Smooth muscle cell (in vitro differentiated cells): Measurements from ENCODE around the gene GMPR. TPM values are rescaled to one million over a fixed set of nuclear protein-coding genes. Genes with fewer than 3 reads are reported as not detected.

ENCODE experiments used
- DNase-seq: peaks from one replicate; lab custom pipeline; 2025; ENCODE audit not compliant: unreplicated experiment; lab: John Stamatoyannopoulos, UW
- H2AFZ ChIP-seq: fragments of 200-600 bp; sonication (generic); 2 replicates; pipeline ENCODE4 v1.6.0; 2016; ENCODE audit warnings: antibody characterized with exemption, low read depth, mild to moderate bottlenecking
- H3F3A ChIP-seq: fragments of 200-600 bp; sonication (generic); 2 replicates; pipeline ENCODE4 v1.6.0; 2017; ENCODE audit warnings: antibody characterized with exemption, low read depth
- H3K27ac ChIP-seq: fragments of 200-600 bp; sonication (generic); 2 replicates; pipeline ENCODE4 v1.5.1; 2016; ENCODE audit warnings: low read depth, mild to moderate bottlenecking
- H3K27me3 ChIP-seq: fragments of 200-600 bp; sonication (generic); 2 replicates; pipeline ENCODE4 v1.6.1; 2016; ENCODE audit warnings: low read depth, mild to moderate bottlenecking
- H3K36me3 ChIP-seq: fragments of 200-600 bp; sonication (generic); 2 replicates; pipeline ENCODE4 v1.5.1; 2016; ENCODE audit warnings: low read depth
- H3K4me1 ChIP-seq: fragments of 200-600 bp; sonication (generic); 2 replicates; pipeline ENCODE4 v1.5.1; 2016; ENCODE audit warnings: low read depth
- H3K4me2 ChIP-seq: fragments of 200-600 bp; sonication (generic); 2 replicates; pipeline ENCODE4 v1.6.0; 2016; ENCODE audit warnings: mild to moderate bottlenecking
- H3K4me3 ChIP-seq: fragments of 200-600 bp; sonication (generic); 2 replicates; pipeline ENCODE4 v1.5.1; 2016; ENCODE audit warnings: mild to moderate bottlenecking
- H3K79me2 ChIP-seq: fragments of 200-600 bp; sonication (generic); 2 replicates; pipeline ENCODE4 v1.6.0; 2016; ENCODE audit warnings: low read depth, mild to moderate bottlenecking
- H3K9ac ChIP-seq: fragments of 200-600 bp; sonication (generic); 2 replicates; pipeline ENCODE4 v1.6.0; 2016; ENCODE audit warnings: low read depth
- H3K9me3 ChIP-seq: fragments of 200-600 bp; sonication (generic); replicated peaks from 2 replicates; pipeline ENCODE4 v1.5.1; 2016; ENCODE audit warnings: low read depth
- H4K20me1 ChIP-seq: fragments of 200-600 bp; sonication (generic); 2 replicates; pipeline ENCODE4 v1.6.0; 2016; ENCODE audit warnings: low read depth
- WGBS: methylation state at CpG from one replicate; pipeline ENCODE4 v1.1.7; 2016; ENCODE audit warnings: low lambda C conversion rate; 5-methylcytosine and 5-hydroxymethylcytosine counted together
- polyA plus RNA-seq: library from polyadenylated mRNA; unstranded; fragments of >200 nt; fragmentation: Nextera tagmentation; extraction: Ambion mirVana; gene quantifications from 2 replicates; pipeline ENCODE4 v1.2.1, GENCODE V29; 2016
- total RNA-seq: library from RNA; depleted of rRNA; stranded (reverse); fragments of >200 nt; gene quantifications from 2 replicates; pipeline ENCODE4 v1.2.3, GENCODE V29; 2014
- TF ChIP-seq, protein P1 (sequence below): fragments of 200-600 bp; sonication (generic); IDR thresholded peaks from 2 replicates; pipeline ENCODE4 v1.5.1; 2017; ENCODE audit warnings: borderline replicate concordance, mild to moderate bottlenecking, antibody characterized with exemption; ENCODE audit not compliant: insufficient read depth, poor library complexity, severe bottlenecking

GMPR gene
- total and polyA plus RNA-seq, 2 experiments from 2014 or later, result 0.74 to 1.3 TPM

DNA sequence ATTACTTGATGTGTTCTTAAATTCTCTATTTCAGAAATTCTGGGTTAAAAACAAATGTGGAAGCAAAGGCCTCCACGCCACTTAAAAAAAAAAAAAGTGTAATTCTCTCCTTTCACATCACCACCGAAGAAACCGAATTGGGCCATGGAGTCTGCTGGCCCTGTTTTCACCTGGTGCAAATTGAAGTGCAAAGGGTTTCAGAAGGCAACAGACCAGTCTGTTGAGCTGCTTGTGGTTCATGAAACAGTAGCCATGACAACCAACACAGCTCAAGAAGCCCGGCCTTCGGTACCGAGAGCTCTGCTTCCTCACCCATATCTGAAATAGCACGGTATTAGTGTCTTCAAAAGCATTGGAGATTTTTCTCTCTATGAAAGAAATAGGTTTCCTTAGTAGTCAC, 63.1 kb downstream of the GMPR start:
- no peaks in the 10 kb centered on the region for H3F3A ChIP-seq
- no peaks in the 10 kb centered on the region for H3K36me3 ChIP-seq
- H3K79me2 ChIP-seq, result no peaks in the 10 kb centered on the region
- no peak overlapping the region for H3K4me2 ChIP-seq
- no peaks in the 10 kb centered on the region for H3K4me1 ChIP-seq
- H3K27me3 ChIP-seq, result no peaks in the 10 kb centered on the region
- DNase-seq, result no peak
- no peaks in the 10 kb centered on the region for H3K9me3 ChIP-seq
- H3K27ac ChIP-seq, result no peak overlapping the region
- H3K4me3 ChIP-seq, result no peak overlapping the region
- peaks cover 12% of the 10 kb centered on the region for H4K20me1 ChIP-seq
- WGBS, result 91% methylated on average over 7 of the region's 7 CpGs
- H3K9ac ChIP-seq, result no peak overlapping the region
- no peak overlapping the region for H2AFZ ChIP-seq
- TF ChIP-seq, protein P1, sequence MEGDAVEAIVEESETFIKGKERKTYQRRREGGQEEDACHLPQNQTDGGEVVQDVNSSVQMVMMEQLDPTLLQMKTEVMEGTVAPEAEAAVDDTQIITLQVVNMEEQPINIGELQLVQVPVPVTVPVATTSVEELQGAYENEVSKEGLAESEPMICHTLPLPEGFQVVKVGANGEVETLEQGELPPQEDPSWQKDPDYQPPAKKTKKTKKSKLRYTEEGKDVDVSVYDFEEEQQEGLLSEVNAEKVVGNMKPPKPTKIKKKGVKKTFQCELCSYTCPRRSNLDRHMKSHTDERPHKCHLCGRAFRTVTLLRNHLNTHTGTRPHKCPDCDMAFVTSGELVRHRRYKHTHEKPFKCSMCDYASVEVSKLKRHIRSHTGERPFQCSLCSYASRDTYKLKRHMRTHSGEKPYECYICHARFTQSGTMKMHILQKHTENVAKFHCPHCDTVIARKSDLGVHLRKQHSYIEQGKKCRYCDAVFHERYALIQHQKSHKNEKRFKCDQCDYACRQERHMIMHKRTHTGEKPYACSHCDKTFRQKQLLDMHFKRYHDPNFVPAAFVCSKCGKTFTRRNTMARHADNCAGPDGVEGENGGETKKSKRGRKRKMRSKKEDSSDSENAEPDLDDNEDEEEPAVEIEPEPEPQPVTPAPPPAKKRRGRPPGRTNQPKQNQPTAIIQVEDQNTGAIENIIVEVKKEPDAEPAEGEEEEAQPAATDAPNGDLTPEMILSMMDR, result no peak

DNA sequence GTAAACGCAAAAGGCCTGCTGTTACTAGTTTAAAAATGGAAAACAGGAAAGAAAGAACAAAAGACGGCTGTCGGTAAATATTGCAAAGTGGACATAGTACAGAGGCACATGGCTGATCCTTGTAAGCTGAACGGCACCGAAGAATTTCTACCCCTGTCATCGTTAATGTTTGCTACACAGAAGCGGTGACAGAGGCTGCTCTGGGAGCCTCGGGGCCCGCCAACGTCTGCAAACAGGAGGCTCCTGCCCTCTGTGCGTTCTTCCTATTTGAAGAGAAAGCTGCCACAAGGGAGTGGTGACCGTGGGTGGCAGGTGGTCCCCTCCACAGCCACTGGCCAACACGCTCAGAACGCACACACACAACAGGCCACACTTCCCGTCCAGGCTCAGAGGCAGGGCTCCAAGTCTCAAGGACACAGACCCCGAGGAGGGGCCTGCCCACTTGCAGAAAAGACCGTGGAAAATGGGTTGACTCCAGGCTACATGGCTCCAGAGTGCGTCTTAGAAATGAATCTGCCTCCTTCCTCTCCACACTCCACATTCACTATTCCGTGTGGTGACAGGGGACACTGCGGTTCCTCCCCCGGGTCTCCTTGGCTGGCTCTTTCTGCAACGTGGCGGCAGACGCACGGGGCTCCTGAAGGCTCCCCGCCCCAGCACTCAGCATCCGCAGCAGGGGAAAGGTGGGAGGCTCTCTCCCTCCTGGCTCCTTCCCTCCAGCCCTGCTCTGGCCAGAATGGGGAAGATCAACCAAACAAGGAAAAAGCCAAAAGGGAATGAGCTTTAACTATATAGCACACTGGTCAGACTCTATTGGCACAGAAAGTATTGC, 64.5 kb downstream of the GMPR start:
- no peaks in the 10 kb centered on the region for H3K36me3 ChIP-seq
- no peaks in the 10 kb centered on the region for H3F3A ChIP-seq
- no peak overlapping the region for H3K9ac ChIP-seq
- no peaks in the 10 kb centered on the region for H3K27me3 ChIP-seq
- WGBS, result 77% methylated on average over 27 of the region's 27 CpGs
- H4K20me1 ChIP-seq, result peaks cover 26% of the 10 kb centered on the region
- DNase-seq, result no peak
- H2AFZ ChIP-seq, result no peak overlapping the region
- TF ChIP-seq, protein P1, result no peak
- no peaks in the 10 kb centered on the region for H3K4me1 ChIP-seq
- H3K9me3 ChIP-seq, result no peaks in the 10 kb centered on the region
- no peak overlapping the region for H3K27ac ChIP-seq
- no peak overlapping the region for H3K4me3 ChIP-seq
- H3K4me2 ChIP-seq, result no peak overlapping the region
- H3K79me2 ChIP-seq, result no peaks in the 10 kb centered on the region

DNA sequence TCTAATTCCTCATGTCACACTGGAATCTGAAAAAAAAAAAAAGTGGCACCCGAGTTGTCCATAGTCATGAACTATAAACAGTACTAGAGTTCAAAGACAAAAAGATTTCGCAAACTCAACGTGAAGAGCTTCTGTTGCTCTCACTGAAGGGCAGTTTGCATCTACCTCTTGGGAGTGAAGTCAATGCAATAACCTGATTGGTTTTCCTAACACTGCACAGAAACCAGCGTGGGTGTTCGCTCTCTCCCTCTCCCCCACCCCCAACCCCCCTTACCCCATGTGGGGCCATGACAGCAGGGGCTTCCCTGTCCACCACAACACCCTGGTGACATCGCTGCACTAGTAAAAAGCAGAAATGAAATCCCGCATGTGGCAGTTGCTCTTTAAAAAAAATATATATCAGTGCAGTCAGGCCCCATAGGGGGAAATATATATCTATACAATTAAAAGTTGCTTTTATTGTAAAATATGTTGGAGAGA, 66.9 kb downstream of the GMPR start:
- no peaks in the 10 kb centered on the region for H3K36me3 ChIP-seq
- H4K20me1 ChIP-seq, result peaks cover 37% of the 10 kb centered on the region
- no peaks in the 10 kb centered on the region for H3K9me3 ChIP-seq
- H2AFZ ChIP-seq, result no peak overlapping the region
- no peaks in the 10 kb centered on the region for H3K4me1 ChIP-seq
- H3K27ac ChIP-seq, result no peak overlapping the region
- H3K4me3 ChIP-seq, result no peak overlapping the region
- TF ChIP-seq, protein P1, result no peak
- H3K79me2 ChIP-seq, result no peaks in the 10 kb centered on the region
- DNase-seq, result no peak
- no peak overlapping the region for H3K4me2 ChIP-seq
- H3F3A ChIP-seq, result no peaks in the 10 kb centered on the region
- WGBS, result 75% methylated on average over 7 of the region's 7 CpGs
- H3K27me3 ChIP-seq, result no peaks in the 10 kb centered on the region
- H3K9ac ChIP-seq, result no peak overlapping the region

DNA sequence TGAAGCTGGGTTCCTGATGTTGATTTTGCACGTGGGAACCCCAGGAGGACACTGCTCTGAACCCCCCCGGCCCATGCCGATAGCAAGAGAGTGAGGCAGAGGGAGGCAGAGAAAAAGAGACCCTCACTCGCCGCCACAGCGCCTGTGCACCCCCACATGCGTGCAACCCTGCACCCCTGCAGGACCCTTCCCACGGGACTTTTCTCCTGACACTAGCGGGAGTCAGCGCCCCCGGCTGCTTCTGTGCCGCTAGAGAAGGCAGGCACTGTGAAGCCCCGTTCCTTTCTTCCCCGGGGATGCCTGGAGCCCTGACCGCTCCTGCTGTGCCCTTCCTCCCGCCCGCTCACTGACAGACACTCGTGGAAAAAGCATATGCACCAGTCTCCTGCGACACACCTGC, 67.4 kb downstream of the GMPR start:
- Histone ChIP-seq H3K4me3 (no peak overlapping the region), H3F3A (no peaks in the 10 kb centered on the region), H3K27ac (no peak overlapping the region), H2AFZ (no peak overlapping the region), H3K9me3 (no peaks in the 10 kb centered on the region), H3K79me2 (no peaks in the 10 kb centered on the region), H3K4me2 (no peak overlapping the region), H3K27me3 (no peaks in the 10 kb centered on the region), H3K9ac (no peak overlapping the region), H3K4me1 (no peaks in the 10 kb centered on the region), H4K20me1 (peaks cover 42% of the 10 kb centered on the region), H3K36me3 (no peaks in the 10 kb centered on the region)
- WGBS, result 82% methylated on average over 19 of the region's 19 CpGs
- TF ChIP-seq, protein P1, result no peak
- DNase-seq, result no peak
